ENCODE data around the gene ING5.

The ING5 gene

GRCh38 chr2:241777686-241778627, 76.1 kb downstream of the ING5 start:
- DNase-seq, result no peak

Data from NCI-H2081 (cell line).